MM.1S (cell line): ENCODE measurements around the gene COA8.

ENCODE experiments used
- DNase-seq: peaks from one replicate; pipeline ENCODE4 v3.0.0-alpha.2; 2015
- H2AFZ ChIP-seq: fragments of 300-600 bp; sonication (generic); 2 replicates; pipeline ENCODE4 v1.6.0; 2016; ENCODE audit warnings: antibody characterized with exemption, low read length
- H3F3A ChIP-seq: fragments of 300-600 bp; sonication (generic); 2 replicates; pipeline ENCODE4 v1.6.1; 2016; ENCODE audit warnings: mild to moderate bottlenecking, antibody characterized with exemption, low read length, moderate library complexity, mixed read lengths; ENCODE audit not compliant: insufficient read depth
- H3K27ac ChIP-seq: fragments of 300-600 bp; sonication (generic); 2 replicates; pipeline ENCODE4 v1.5.1; 2016; ENCODE audit warnings: mild to moderate bottlenecking, low read length
- H3K27me3 ChIP-seq: fragments of 300-600 bp; sonication (generic); replicated peaks from 2 replicates; pipeline ENCODE4 v1.6.0; 2016; ENCODE audit warnings: low read length; ENCODE audit not compliant: insufficient read depth
- H3K36me3 ChIP-seq: fragments of 300-600 bp; sonication (generic); replicated peaks from 2 replicates; pipeline ENCODE4 v1.6.1; 2016; ENCODE audit warnings: mild to moderate bottlenecking, low read length, mixed read lengths; ENCODE audit not compliant: insufficient read depth
- H3K4me1 ChIP-seq: fragments of 300-600 bp; sonication (generic); 2 replicates; pipeline ENCODE4 v1.6.1; 2016; ENCODE audit warnings: low read length, mixed read lengths
- H3K4me2 ChIP-seq: fragments of 300-600 bp; sonication (generic); 2 replicates; pipeline ENCODE4 v1.6.0; 2016; ENCODE audit warnings: low read depth, low read length
- H3K4me3 ChIP-seq: fragments of 300-600 bp; sonication (generic); 2 replicates; pipeline ENCODE4 v1.5.1; 2016; ENCODE audit warnings: low read length, mixed read lengths
- H3K79me2 ChIP-seq: fragments of 300-600 bp; sonication (generic); 2 replicates; pipeline ENCODE4 v1.6.1; 2016; ENCODE audit warnings: mixed run types, low read length, mixed read lengths
- H3K9ac ChIP-seq: fragments of 300-600 bp; sonication (generic); 2 replicates; pipeline ENCODE4 v1.6.1; 2016; ENCODE audit warnings: low read length, mixed read lengths
- H3K9me2 ChIP-seq: fragments of 300-600 bp; sonication (generic); replicated peaks from 2 replicates; pipeline ENCODE4 v1.6.1; 2016; ENCODE audit warnings: mild to moderate bottlenecking, low read length, mixed read lengths; ENCODE audit not compliant: insufficient read depth
- H3K9me3 ChIP-seq: fragments of 300-600 bp; sonication (generic); replicated peaks from 2 replicates; pipeline ENCODE4 v1.6.1; 2016; ENCODE audit warnings: mild to moderate bottlenecking, low read length, mixed read lengths; ENCODE audit not compliant: insufficient read depth
- H4K20me1 ChIP-seq: fragments of 300-600 bp; sonication (generic); 2 replicates; pipeline ENCODE4 v1.6.1; 2016; ENCODE audit warnings: mild to moderate bottlenecking, low read length, moderate library complexity, mixed read lengths; ENCODE audit not compliant: insufficient read depth
- CTCF ChIP-seq: fragments of 300-600 bp; sonication (generic); IDR thresholded peaks from 2 replicates; pipeline ENCODE4 v1.5.1; 2016; ENCODE audit warnings: antibody characterized with exemption, low read length, mixed read lengths
- EZH2 ChIP-seq: fragments of 300-600 bp; sonication (generic); optimal IDR thresholded peaks from 2 replicates; pipeline ENCODE3; 2017; ENCODE audit warnings: low read depth, mild to moderate bottlenecking, antibody characterized with exemption, low read length, mixed read lengths
- EZH2phosphoT487 ChIP-seq: fragments of 300-600 bp; sonication (generic); IDR thresholded peaks from 2 replicates; pipeline ENCODE4 v1.6.1; 2018; ENCODE audit warnings: antibody characterized with exemption, low read length

Gene COA8

DNA sequence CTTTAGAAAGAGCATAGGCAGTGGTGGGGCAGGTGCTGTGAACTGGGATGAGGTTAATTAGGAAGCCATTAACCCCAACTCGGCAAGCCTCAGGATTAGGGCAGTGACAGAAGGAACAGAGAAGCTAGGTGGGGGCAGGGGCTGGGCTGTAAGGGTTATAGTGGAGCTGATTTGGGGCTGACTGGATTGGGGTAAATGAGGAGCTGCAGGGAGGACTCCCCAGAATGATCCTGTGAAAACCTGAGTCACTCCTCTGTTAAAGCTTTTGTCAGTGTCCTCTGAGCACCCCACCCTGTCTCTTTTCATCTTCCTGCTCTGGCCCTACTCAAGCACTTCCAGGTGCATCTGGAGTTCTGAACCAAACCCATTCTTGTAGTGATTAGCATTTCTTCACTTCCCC, 70.6 kb downstream of the COA8 start:
- no peak overlapping the region for H2AFZ ChIP-seq
- H3K4me3 ChIP-seq: no peak overlapping the region
- H3K4me2 ChIP-seq: no peak overlapping the region
- TF ChIP-seq EZH2phosphoT487 (no peak), CTCF (no peak), EZH2 (no peak)
- no peak overlapping the region for H3K27ac ChIP-seq
- DNase-seq: no peak
- no peaks in the 10 kb centered on the region for H3K9me3 ChIP-seq
- no peaks in the 10 kb centered on the region for H3K36me3 ChIP-seq
- H3K79me2 ChIP-seq: peaks cover 90% of the 10 kb centered on the region
- peaks cover 6% of the 10 kb centered on the region; the same call in 1 of the 2 replicates for H3F3A ChIP-seq
- H3K27me3 ChIP-seq: no peaks in the 10 kb centered on the region
- H3K4me1 ChIP-seq: peaks cover 6% of the 10 kb centered on the region; the same call in 1 of the 2 replicates
- H3K9ac ChIP-seq: no peak overlapping the region
- peaks cover 5% of the 10 kb centered on the region; the same call in 1 of the 2 replicates for H4K20me1 ChIP-seq
- H3K9me2 ChIP-seq: no peaks in the 10 kb centered on the region

- no peaks in the 10 kb centered on the region for H3K9me3 ChIP-seq
- no peaks in the 10 kb centered on the region for H3K9me2 ChIP-seq
- no peak overlapping the region for H3K27ac ChIP-seq
- no peaks in the 10 kb centered on the region for H3K27me3 ChIP-seq
- peaks cover 94% of the 10 kb centered on the region for H3K79me2 ChIP-seq
- peaks cover 6% of the 10 kb centered on the region; the same call in 1 of the 2 replicates for H3K4me1 ChIP-seq
- no peaks in the 10 kb centered on the region for H3K36me3 ChIP-seq
- peaks cover 5% of the 10 kb centered on the region; the same call in 1 of the 2 replicates for H4K20me1 ChIP-seq
- H3K9ac ChIP-seq: no peak overlapping the region
- H3K4me2 ChIP-seq: no peak overlapping the region
- TF ChIP-seq EZH2phosphoT487: no peak
- no peak for TF ChIP-seq CTCF
- TF ChIP-seq EZH2: no peak
- no peak overlapping the region for H3K4me3 ChIP-seq
- peaks cover 6% of the 10 kb centered on the region; the same call in 1 of the 2 replicates for H3F3A ChIP-seq
- no peak for DNase-seq
- no peak overlapping the region for H2AFZ ChIP-seq
Measured at GRCh38 chr14:103634156-103634555, 71.4 kb downstream of the COA8 start.

- Histone ChIP-seq H2AFZ (no peak overlapping the region), H3F3A (peaks cover 6% of the 10 kb centered on the region; the same call in 1 of the 2 replicates), H3K9ac (no peak overlapping the region), H3K27ac (no peak overlapping the region), H3K27me3 (no peaks in the 10 kb centered on the region), H3K9me2 (no peaks in the 10 kb centered on the region), H3K9me3 (no peaks in the 10 kb centered on the region), H3K4me2 (no peak overlapping the region), H3K79me2 (peaks cover 88% of the 10 kb centered on the region), H3K4me3 (no peak overlapping the region), H3K36me3 (no peaks in the 10 kb centered on the region), H3K4me1 (peaks cover 6% of the 10 kb centered on the region; the same call in 1 of the 2 replicates), H4K20me1 (peaks cover 5% of the 10 kb centered on the region; the same call in 1 of the 2 replicates)
- DNase-seq: no peak
- TF ChIP-seq CTCF: no peak
- TF ChIP-seq EZH2: no peak
- TF ChIP-seq EZH2phosphoT487: no peak
Measured at GRCh38 chr14:103638594-103638993, 75.8 kb downstream of the COA8 start.
